HG03432 (cell line): ENCODE results near the gene CEP57.

Experiments used
- ATAC-seq: cut with Tn5 transposase; IDR thresholded peaks from one replicate; pipeline ENCODE4 v1.9.1; 2021; ENCODE audit warnings: mild to moderate bottlenecking, moderate library complexity; ENCODE audit not compliant: unreplicated experiment

CEP57 gene

DNA sequence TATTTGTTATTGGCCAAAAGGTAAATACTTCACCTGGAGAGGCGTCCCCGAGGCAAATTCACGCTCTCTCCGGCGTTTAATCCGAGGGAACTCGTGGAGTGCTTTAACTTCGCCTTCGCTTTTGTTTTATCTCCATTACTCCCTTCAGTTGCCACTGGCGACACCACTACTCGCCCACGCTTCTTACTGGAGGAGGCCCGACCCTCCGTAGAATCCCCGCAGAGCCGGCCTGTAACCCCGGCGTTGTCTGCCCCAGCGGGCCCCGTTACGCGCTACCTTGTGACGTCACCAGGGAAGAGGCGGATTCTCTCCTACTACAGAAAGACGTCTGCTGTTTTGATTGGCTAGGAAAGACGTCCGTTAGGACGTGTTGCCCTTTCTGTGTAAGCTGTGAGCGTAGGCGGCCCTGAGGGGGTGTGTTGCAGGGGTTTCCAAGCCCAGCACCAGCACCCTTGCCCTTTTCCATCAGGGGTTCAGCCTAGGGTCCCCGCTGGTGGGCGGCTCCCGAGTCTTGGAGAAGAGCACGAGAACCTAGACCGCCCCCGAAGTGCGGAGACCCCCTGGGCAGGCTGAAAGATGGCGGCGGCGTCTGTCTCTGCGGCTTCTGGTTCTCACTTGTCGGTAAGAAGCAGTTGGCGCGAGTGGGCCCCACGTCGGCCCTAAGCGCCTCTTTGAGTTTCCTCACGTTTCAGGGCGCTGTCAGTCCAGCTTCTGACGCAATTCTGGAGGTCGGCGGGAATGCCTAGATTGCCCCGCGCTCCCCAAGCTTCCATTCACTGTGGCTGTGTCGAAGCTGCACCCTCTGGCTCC is at the start of gene CEP57:
TSS of gene CEP57 (plus strand) at position 376 of the 810 bp plus-strand sequence. CDS start at position 577, 201 bp downstream.
- peak; percentile 69 for ATAC-seq

DNA sequence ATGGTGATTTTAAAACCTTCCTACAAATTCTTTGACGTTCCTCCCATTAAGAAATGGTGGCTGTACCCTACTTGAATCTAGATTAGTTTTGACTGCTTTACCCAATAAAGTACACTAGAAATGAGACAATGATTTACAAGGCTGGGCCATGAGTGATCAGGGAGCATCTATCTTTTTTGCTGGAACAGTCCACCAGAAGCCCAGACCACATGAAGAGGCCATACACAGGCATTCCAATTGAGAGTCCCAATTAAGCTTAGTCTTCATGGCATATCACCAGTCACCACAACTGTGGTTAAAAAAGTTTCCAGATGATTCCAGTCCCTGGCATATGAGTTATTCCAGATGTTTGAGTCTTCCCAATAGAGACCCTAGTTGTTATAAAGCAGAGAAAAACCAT is 40.2 kb upstream of the CEP57 start:
- ATAC-seq: no peak

DNA sequence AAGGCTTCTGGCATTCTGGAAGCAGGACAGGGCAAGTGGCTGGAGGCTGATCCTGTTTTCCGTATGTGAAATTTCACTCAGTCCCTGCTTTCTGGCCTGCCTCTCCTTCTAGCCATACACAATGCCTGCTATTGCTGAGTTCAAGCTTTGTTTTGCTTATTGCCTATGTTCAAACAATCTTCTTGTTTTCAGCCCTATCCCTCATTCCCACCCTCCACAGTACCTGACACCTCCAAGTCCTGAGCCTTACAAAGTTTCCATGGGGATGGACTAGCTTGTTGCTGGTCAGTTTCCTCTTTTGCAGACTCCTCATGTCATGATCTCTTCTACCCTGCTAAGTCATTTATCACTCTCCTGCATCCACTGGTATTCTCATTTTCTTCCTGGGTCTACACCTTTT is 38.8 kb upstream of the CEP57 start:
- no peak for ATAC-seq

DNA sequence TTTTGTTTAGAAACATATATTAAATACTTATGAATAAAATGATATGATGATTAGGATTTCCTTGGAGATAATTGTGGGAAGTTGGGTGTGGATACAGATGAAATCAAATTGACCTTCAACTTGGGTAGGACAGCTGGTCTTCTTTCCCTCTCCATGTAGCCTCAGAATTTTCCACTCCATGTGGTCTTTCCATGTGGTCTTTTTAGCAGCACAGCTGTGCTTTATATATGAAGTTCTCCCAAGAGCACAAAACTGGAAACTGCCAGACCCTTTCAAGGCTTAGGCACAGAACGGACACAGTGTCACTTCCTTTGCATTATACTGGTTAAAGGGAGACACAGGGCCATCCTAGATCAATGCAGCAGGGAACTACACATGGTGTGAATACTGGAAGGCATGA is 29.4 kb upstream of the CEP57 start:
- ATAC-seq: no peak

DNA sequence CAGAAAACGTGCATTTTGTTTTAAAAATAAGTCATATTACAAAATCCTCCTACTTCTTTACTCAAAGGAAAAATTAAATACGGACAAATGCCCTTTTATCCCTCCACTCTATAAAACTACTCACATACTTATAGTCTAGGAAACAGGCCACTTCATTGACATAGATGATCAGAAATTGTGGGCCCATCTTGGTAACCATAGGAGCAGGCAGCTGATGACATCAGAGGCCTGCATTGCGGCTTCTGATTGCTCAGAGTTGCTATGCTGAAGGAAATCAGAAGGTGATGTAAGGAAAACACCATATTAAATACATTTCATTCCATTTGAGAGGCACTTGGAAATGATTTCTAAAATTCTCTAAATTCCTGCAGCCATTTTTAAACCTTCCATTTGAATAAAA is 27.8 kb upstream of the CEP57 start:
- no peak for ATAC-seq

DNA sequence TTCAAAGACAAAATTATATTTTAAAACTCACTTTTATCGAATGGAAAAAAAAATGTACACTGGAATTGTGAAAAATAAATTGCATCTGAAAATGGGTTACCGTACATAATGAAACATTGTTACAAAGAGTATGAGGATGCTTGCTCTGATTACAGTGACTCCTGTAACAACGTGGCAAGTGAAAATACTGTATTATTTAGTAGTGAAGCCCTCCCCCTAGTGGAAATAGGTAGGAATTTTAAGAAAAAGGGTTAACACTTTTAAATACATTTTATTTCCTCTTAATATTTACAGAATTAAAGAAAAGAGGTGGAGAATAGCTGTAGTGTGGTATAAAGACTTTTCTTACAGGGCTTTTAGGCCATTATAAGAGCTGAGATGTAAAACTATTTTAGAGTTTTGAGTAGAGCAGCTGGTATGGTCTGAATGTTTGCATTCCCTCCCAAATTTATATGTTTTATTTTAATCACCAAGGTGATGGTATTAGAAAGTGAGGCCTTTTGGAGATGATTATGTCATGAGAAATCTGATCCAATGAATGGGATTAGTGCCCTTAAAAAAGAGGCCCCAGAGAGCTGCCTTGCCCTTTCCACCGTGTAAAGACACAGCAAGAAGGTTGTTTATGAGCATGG is 25.9 kb upstream of the CEP57 start:
- peak; percentile 73 for ATAC-seq

DNA sequence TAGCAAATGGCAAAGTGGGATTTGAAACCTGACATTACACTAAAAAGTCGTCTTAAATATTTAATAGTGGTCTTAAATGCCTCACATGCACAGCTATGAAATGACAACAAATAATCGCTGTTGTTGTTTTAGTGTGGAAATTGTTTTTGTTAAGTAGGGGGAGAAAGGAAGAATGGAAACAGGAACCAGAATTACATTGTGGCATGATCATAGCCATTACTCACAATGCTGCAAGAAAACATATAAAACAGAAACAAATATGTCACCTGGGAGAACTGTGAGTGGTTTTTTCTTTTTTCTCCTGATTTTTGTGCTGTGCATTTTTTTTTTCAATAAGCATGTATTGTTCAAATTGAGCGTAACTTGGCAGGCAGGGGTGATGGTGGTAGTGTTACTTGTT is 23.6 kb upstream of the CEP57 start:
- no peak for ATAC-seq

DNA sequence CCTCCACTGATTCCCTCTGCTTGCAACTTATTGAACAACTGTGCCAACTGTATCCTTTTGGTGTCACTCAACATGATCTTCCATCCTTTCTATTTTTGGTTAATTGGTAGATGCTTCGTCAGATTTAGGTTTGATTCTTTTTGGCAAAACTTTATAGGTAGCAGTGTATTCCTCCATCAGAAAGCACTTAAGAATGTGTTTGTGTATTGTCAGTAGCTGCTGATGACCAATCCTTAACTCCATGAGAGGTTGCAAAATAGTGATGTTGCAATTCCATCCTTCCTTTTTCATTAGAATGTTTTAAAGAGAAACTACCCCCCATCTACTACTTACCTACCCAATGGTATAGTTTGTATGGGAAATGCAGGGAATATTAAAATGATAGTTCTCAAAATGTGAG is 22.8 kb upstream of the CEP57 start:
- ATAC-seq: no peak

DNA sequence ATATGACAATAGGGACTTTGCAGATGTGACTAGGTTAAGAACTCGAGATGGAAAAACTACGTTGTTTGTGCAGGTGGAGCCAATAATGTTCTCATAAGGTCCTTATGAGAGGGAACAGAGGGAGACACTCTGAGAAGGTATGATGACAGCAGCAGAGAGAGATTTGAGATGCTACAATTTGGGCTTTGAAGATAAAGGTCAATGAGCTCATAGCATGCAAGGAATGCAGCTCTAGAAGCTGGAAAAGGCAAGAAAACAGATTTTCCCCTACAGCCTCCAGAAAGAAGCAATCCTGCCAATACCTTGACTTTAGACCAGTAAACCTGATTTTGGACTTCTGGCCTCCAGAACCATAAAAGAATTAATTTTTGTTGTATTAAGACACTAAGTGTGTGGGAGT is 21.8 kb upstream of the CEP57 start:
- ATAC-seq: no peak

DNA sequence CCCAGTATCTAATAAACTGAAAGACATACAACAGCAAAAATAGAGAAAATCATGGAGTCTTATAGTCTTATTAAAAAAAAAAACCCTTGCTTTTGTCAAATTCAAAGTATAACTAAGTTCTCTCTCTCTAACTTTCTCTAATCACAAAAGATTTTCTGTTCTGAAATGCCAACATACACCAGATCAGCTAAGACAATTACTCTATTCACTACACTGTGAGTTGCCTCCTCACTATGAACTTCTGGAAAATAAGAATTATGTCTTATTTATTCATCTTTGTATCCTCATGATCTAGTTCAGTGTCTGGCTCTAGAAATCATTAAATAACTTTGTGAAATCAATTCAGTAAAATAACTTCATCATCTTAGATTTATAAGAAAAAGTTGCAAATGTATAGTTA is 13.4 kb upstream of the CEP57 start:
- ATAC-seq: no peak

DNA sequence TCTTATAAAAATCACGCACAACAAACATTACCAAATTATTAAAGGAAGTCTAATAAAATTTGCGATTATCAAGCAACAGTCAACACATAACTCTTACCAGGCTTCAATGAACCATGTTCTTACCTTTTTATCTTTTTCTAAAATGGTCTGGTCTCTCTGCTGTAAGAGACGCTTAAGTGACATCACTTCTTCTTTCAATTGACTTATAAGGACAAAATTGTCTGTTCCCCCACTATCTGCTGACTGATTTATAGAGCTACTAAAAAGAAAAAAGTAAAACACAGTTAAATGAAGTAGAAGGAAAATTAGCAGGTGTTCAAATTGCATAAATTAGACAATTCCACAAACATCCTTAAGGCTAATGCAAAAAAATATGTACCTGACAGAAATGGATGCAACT is 11.6 kb upstream of the CEP57 start:
- ATAC-seq: peak; percentile 79

DNA sequence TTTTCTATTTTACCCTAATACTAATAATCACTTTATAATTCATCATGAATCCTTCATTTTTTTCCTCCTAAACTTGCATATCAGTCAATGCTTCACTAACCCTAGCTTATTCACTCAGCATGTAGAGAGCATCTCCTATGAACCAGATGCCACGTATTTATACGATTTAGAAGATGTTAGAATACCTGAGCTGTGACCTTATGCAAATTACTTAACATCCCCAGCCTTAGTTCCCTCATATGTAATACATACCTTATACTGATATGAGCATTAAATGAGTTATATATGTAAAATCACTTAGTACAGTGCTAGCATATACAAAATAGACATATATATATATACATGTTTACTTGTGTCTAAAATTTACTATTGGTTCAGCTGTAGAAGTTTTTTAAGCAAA is 9.8 kb upstream of the CEP57 start:
- ATAC-seq: no peak

DNA sequence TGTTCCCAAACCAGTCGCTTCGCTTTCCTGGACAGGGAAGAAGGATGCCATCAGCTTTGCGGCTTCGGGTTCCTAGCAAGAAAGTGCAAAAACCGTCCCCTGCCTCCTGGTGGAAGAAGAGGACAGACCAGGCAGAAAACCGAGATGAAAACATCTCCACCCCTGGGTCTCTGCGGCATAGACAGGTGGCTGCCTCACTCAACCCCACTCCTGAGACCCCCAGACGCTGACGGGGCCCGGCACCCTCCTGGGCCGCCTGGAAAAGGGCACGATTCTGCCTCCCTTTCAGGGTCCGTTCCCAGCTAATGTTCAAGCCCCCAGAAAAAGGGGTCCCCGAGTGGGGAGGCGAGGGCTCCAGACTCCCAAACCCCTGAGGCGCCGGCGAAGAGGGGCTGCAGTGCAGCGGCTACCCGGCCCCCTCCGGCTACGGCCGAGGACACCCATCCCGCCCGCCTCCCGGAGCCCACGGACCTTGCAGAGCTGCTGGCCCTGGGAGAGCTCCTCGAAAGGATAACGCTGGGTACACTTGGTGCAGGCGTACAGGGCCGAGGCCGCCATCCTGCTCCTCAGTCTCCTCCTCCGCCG is 1.3 kb upstream of the CEP57 start:
- peak; percentile 2 for ATAC-seq

DNA sequence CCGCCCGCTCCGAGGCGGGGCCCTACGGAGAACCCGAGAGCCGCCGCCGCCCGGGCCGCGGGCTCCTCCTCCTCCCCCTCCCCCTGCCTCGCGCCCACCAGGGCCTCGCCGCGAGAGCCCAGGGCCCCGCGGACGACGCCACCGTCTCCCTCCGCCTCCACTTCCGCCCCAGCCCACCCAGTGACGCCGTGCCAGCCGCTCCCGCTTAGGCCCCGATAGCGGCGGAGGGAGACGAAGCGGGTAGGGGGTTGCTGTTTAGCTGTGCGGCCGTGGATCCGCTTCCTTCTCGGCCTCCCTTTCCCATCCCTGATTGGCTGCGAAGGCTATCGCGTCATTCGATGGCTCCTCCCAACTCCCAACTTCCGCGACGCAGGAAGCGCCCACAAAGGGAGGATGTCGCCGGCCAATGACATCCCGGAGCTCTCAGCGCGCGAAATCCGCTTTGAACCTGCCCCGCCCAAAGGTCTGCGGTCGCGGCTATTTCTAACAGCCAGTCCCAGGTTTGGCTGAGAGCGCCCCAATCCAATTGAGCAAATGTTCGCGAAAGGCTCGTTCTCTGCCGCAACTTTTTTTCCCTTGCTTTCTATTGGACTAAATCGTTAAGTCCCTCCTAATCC is 684 bp upstream of the CEP57 start, which contains the start of gene FAM76B:
TSS of gene FAM76B (minus strand) at position 277 of the 617 bp plus-strand sequence. CDS start 304 bp downstream, outside the sequence.
- peak; percentile 78 for ATAC-seq

DNA sequence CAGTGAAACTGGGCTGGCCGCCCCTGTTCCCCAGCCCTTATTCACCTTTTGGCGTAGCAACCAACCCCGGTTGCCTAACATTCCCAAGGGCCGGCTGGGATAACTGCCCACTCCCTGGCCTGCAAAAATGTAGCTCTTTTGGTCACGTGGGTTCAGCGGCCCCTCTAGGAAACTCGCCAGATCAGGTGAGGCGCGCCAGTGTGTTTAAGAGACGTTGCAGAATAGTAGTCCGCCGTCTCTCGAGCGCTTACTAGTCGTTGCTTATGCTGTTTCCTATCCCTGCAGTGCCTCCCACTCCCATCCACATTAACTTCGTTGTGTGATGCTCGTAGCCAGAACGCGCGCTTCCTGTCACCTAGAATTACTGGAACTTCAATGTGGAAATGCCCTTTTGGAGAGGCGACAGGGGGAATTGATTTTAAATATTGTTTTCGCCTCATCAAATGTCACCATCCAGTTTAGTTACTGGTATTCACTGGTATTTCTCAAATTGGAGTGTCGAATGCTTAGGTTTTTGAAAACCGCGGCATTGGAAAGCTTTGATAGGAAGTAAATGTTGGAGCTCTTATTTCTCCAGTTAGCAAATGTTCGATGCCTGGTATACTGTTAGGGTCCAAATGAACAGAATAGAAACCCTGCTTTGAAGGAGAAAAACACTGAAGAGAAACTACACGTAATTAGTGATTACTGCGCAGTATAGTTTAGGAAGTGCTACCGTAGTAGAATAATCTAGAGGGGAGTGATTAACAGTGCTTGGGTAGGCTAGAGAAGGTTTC is 823 bp downstream of the CEP57 start:
- ATAC-seq: peak; percentile 5

DNA sequence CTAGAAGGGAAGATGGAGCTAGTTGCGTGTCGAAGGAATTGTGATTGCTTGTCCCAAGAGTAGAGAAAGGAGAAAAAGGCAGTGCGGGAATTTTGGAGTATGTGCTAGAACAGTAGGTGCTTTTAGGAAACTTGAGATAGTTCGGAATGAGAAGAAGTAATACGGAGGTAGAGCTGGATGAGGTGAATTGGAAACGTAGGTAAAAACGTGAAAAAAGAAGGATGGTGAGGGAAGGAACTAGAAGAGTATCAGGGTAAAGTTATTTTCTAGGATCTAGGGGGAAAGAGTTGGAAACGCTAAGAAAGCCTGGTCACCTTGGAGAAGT is 1.4 kb downstream of the CEP57 start:
- no peak for ATAC-seq

DNA sequence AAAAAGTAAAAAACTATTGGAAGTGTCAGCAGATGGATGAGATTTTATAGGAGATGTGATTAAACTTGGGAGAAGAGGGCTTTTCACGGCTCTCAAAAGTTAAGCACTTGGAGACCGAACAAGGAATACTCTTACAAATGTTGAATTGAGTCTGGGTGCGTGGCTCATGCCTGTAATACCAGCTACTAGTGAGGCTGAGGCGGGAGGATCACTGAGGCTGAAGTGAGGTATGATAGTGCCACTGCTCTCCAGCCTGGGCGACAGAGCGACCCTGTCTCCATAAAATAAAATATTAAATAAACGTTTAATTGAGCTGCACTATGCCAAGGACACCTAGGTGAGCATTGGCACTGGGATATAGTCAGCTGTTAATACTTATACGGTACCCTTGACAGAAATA is 1.9 kb downstream of the CEP57 start:
- ATAC-seq: no peak

DNA sequence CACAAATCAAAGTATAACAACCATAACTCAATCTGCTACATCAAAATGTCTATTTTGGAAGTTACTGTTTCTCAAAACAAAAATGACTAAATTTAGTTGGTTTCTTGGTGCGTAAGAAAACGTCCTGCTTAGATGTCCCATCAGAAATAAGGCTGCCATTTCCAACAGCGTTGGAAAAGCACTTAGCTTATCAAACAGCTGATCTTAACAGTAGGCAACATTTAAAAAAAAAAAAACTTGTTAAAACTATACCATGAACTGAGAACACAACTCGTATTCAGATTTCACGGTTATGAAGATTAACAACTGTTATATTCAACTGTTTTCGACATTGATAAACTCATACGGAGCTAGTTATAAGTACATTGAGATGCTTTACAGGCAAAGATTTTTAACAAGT is 2.4 kb downstream of the CEP57 start:
- ATAC-seq: no peak

DNA sequence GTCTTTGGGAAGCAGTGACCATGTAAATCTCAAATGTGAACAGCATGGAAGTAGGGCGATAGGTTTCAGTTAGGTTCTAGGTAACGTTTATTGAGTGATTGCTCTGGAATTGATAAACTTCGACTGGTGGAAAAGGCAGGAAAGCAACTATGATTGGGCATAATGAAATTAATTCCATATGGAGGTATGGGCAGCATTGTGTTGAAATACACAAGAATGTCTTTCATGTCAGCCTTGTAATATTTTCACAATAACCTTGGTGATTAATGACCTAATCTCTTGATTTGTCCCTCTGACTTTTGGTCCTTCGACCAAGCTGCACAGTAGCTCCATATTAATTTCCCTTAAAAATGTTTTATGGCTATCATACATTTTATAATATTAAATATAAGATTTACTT is 2.8 kb downstream of the CEP57 start:
- ATAC-seq: no peak

DNA sequence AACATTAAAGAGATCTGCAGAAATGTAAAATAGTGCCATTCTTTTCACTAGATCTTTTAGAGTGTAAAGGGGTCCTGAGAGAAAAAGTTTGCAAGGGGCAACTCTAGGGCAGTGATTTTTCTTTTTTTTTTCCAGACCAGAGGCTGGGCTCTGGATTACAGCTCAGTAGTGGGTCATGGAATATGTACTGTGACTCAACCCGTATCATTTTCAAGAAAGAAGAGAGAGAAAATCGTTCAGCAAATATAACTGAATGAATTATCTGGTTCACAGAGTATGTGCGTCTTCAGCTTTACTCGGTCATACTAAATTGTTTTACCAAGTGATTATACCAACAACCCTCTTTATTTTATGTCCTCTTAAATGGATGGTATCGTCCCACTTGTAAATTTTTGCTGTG is 3.8 kb downstream of the CEP57 start:
- no peak for ATAC-seq
